MM.1S (cell line): ENCODE measurements around the gene CD320.

Experiments
- DNase-seq: peaks from one replicate; pipeline ENCODE4 v3.0.0-alpha.2; 2015
- H2AFZ ChIP-seq: fragments of 300-600 bp; sonication (generic); 2 replicates; pipeline ENCODE4 v1.6.0; 2016; ENCODE audit warnings: antibody characterized with exemption, low read length
- H3F3A ChIP-seq: fragments of 300-600 bp; sonication (generic); 2 replicates; pipeline ENCODE4 v1.6.1; 2016; ENCODE audit warnings: mild to moderate bottlenecking, antibody characterized with exemption, low read length, moderate library complexity, mixed read lengths; ENCODE audit not compliant: insufficient read depth
- H3K27ac ChIP-seq: fragments of 300-600 bp; sonication (generic); 2 replicates; pipeline ENCODE4 v1.5.1; 2016; ENCODE audit warnings: mild to moderate bottlenecking, low read length
- H3K27me3 ChIP-seq: fragments of 300-600 bp; sonication (generic); replicated peaks from 2 replicates; pipeline ENCODE4 v1.6.0; 2016; ENCODE audit warnings: low read length; ENCODE audit not compliant: insufficient read depth
- H3K36me3 ChIP-seq: fragments of 300-600 bp; sonication (generic); replicated peaks from 2 replicates; pipeline ENCODE4 v1.6.1; 2016; ENCODE audit warnings: mild to moderate bottlenecking, low read length, mixed read lengths; ENCODE audit not compliant: insufficient read depth
- H3K4me1 ChIP-seq: fragments of 300-600 bp; sonication (generic); 2 replicates; pipeline ENCODE4 v1.6.1; 2016; ENCODE audit warnings: low read length, mixed read lengths
- H3K4me2 ChIP-seq: fragments of 300-600 bp; sonication (generic); 2 replicates; pipeline ENCODE4 v1.6.0; 2016; ENCODE audit warnings: low read depth, low read length
- H3K4me3 ChIP-seq: fragments of 300-600 bp; sonication (generic); 2 replicates; pipeline ENCODE4 v1.5.1; 2016; ENCODE audit warnings: low read length, mixed read lengths
- H3K79me2 ChIP-seq: fragments of 300-600 bp; sonication (generic); 2 replicates; pipeline ENCODE4 v1.6.1; 2016; ENCODE audit warnings: mixed run types, low read length, mixed read lengths
- H3K9ac ChIP-seq: fragments of 300-600 bp; sonication (generic); 2 replicates; pipeline ENCODE4 v1.6.1; 2016; ENCODE audit warnings: low read length, mixed read lengths
- H3K9me2 ChIP-seq: fragments of 300-600 bp; sonication (generic); replicated peaks from 2 replicates; pipeline ENCODE4 v1.6.1; 2016; ENCODE audit warnings: mild to moderate bottlenecking, low read length, mixed read lengths; ENCODE audit not compliant: insufficient read depth
- H3K9me3 ChIP-seq: fragments of 300-600 bp; sonication (generic); replicated peaks from 2 replicates; pipeline ENCODE4 v1.6.1; 2016; ENCODE audit warnings: mild to moderate bottlenecking, low read length, mixed read lengths; ENCODE audit not compliant: insufficient read depth
- H4K20me1 ChIP-seq: fragments of 300-600 bp; sonication (generic); 2 replicates; pipeline ENCODE4 v1.6.1; 2016; ENCODE audit warnings: mild to moderate bottlenecking, low read length, moderate library complexity, mixed read lengths; ENCODE audit not compliant: insufficient read depth
- EZH2 ChIP-seq: fragments of 300-600 bp; sonication (generic); optimal IDR thresholded peaks from 2 replicates; pipeline ENCODE3; 2017; ENCODE audit warnings: low read depth, mild to moderate bottlenecking, antibody characterized with exemption, low read length, mixed read lengths
- EZH2phosphoT487 ChIP-seq: fragments of 300-600 bp; sonication (generic); IDR thresholded peaks from 2 replicates; pipeline ENCODE4 v1.6.1; 2018; ENCODE audit warnings: antibody characterized with exemption, low read length
- TF ChIP-seq, protein P1 (sequence below): fragments of 300-600 bp; sonication (generic); IDR thresholded peaks from 2 replicates; pipeline ENCODE4 v1.5.1; 2016; ENCODE audit warnings: antibody characterized with exemption, low read length, mixed read lengths

CD320 gene

DNA sequence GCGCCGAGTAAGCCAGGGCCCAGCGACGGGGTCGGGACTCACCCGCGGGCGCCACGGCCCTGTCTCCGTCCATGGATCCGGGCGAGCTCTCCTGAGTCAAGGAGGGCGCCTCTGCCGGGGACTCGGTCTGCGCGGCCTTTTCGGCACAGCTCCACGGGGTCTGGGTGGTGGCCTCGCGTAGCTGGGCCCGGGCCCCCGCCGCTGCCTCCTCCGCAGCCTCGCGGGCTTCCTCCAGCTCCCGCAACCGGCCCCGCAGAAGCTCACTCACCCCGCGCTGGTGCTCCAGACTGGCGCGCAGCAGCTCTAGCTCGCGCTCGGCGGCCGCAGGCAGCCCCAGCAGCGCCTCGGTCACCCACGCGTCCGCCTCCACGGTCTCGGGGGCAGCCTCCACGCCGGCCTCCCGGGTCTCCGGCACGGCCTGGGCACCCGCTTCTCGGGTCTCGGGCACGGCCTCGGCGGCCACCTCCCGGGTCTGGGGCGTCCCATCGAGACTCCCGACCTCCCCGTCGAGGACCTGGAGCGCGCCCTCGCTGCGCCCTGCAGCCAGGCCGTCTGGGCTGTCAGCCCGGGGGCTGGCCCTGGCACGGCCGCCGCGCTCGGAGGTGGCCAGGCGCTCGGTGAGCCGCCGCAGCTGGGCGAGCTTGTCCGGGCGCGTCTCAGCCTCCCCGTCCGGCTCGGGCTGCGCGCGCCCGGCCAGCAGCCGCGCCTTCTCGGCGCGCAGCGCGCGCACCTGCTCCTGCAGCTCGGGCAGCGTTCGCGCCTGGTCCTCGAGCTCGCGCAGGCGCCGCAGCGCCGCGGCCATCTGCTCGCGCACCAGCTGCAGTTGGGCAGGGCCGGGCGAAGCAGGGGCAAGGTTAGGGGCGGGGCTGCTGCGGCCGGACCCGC is 26.5 kb upstream of the CD320 start:
- H3F3A ChIP-seq = no peaks in the 10 kb centered on the region; the same call in 1 of the 2 replicates
- DNase-seq = peak; percentile 80
- no peak overlapping the region for H3K27ac ChIP-seq
- H3K4me1 ChIP-seq = no peaks in the 10 kb centered on the region
- no peak overlapping the region for H2AFZ ChIP-seq
- no peaks in the 10 kb centered on the region for H3K79me2 ChIP-seq
- no peaks in the 10 kb centered on the region; the same call in 1 of the 2 replicates for H4K20me1 ChIP-seq
- no peaks in the 10 kb centered on the region for H3K36me3 ChIP-seq
- H3K9me2 ChIP-seq = no peaks in the 10 kb centered on the region
- peaks cover 74% of the 10 kb centered on the region for H3K27me3 ChIP-seq
- H3K4me3 ChIP-seq = no peak overlapping the region
- no peak overlapping the region for H3K9ac ChIP-seq
- TF ChIP-seq, protein P1, sequence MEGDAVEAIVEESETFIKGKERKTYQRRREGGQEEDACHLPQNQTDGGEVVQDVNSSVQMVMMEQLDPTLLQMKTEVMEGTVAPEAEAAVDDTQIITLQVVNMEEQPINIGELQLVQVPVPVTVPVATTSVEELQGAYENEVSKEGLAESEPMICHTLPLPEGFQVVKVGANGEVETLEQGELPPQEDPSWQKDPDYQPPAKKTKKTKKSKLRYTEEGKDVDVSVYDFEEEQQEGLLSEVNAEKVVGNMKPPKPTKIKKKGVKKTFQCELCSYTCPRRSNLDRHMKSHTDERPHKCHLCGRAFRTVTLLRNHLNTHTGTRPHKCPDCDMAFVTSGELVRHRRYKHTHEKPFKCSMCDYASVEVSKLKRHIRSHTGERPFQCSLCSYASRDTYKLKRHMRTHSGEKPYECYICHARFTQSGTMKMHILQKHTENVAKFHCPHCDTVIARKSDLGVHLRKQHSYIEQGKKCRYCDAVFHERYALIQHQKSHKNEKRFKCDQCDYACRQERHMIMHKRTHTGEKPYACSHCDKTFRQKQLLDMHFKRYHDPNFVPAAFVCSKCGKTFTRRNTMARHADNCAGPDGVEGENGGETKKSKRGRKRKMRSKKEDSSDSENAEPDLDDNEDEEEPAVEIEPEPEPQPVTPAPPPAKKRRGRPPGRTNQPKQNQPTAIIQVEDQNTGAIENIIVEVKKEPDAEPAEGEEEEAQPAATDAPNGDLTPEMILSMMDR = no peak
- no peak for TF ChIP-seq EZH2
- no peaks in the 10 kb centered on the region for H3K9me3 ChIP-seq
- H3K4me2 ChIP-seq = peak overlapping the region; percentile 52; the same call in 1 of the 2 replicates

DNA sequence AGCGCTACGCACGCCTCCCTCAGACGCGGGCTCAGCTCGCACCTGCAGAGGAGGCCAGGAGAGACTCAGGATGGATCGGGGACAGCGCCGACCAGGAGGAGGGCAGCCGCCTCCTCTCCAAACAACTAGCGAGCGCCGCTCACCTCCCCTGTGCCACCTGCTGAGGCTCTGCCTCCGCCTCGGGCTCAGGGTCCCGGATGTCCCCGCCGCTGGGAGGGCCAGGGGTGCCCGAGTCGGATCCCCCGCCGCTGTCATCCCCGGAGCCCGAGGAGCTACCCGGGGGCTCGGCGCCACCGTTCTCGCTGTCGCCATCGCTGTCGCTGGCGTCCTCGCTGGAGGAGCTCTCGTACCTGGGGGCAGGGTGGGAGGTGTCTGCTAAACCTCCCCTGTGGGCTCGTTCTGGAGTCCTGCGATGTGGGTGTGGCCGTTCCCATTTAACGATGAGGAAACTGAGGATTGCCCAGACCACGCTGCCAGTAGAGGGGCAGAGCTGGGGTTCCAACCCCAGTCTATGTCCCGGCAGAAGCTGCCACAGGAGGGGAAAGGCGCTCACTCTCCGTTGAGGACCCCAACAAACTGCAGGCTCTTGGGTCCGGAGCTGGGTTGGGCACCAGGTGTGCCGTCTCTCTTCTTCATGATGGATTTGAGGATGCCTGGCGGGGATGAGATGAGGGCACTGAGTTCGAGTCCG is 25.8 kb upstream of the CD320 start:
- H3K4me3 ChIP-seq = no peak overlapping the region
- no peaks in the 10 kb centered on the region for H3K9me2 ChIP-seq
- TF ChIP-seq, protein P1 = no peak
- no peaks in the 10 kb centered on the region for H3K9me3 ChIP-seq
- no peak overlapping the region for H3K27ac ChIP-seq
- H4K20me1 ChIP-seq = no peaks in the 10 kb centered on the region; the same call in 1 of the 2 replicates
- H3F3A ChIP-seq = no peaks in the 10 kb centered on the region; the same call in 1 of the 2 replicates
- peak overlapping the region; percentile 52; the same call in 1 of the 2 replicates for H3K4me2 ChIP-seq
- H3K27me3 ChIP-seq = peaks cover 71% of the 10 kb centered on the region
- no peaks in the 10 kb centered on the region for H3K36me3 ChIP-seq
- no peak overlapping the region for H2AFZ ChIP-seq
- DNase-seq = no peak
- H3K79me2 ChIP-seq = no peaks in the 10 kb centered on the region
- no peaks in the 10 kb centered on the region for H3K4me1 ChIP-seq
- H3K9ac ChIP-seq = no peak overlapping the region

- no peak for TF ChIP-seq EZH2phosphoT487
- TF ChIP-seq, protein P1 = no peak
- TF ChIP-seq EZH2 = no peak
- Histone ChIP-seq H3K27ac (no peak overlapping the region), H3K4me3 (no peak overlapping the region), H3K79me2 (no peaks in the 10 kb centered on the region), H3K9me2 (no peaks in the 10 kb centered on the region), H3K9me3 (no peaks in the 10 kb centered on the region), H3K9ac (no peak overlapping the region), H2AFZ (no peak overlapping the region), H4K20me1 (no peaks in the 10 kb centered on the region; the same call in 1 of the 2 replicates), H3K27me3 (peaks cover 70% of the 10 kb centered on the region), H3F3A (no peaks in the 10 kb centered on the region; the same call in 1 of the 2 replicates), H3K4me1 (no peaks in the 10 kb centered on the region), H3K36me3 (no peaks in the 10 kb centered on the region), H3K4me2 (no peak overlapping the region)
- DNase-seq = no peak
These were observed 25.0 kb upstream of the CD320 start for GRCh38 chr19:8332976-8333766.
